Activated CD8-positive, alpha-beta memory T cell treated with anti-CD3 and anti-CD28 coated beads, Interleukin-2, amount 10 ng/mL, durations not matched to agents 7 days and 5 days (primary cell): Measurements from ENCODE around the gene ZNF419. TPM values are rescaled to one million over a fixed set of nuclear protein-coding genes. Genes with fewer than 3 reads are reported as not detected.
A peak's percentile ranks its signal among the peaks of the same experiment; 100 is the strongest.
"Not testable (repeated sequence)": the region's sequence is repeated elsewhere in the genome, so short reads cannot be mapped to it uniquely, and the experiment has no call there.

Source experiments
- ATAC-seq: fragments of 150-1000 bp; cut with Tn5 transposase; one replicate; pipeline ENCODE4 v1.10.0; 2021; ENCODE audit warnings: moderate library complexity
- CTCF ChIA-PET: fragments of 350-600 bp; sonication (Branson Sonifier 250); formaldehyde crosslinking; loops from one replicate; lab custom pipeline; 2021; ENCODE audit warnings: antibody characterized with exemption; lab: Charles Lee
- DNase-seq: peaks from one replicate; pipeline ENCODE4 v3.0.0-alpha.2; 2020
- H3K27ac Mint-ChIP-seq: one replicate; pipeline ENCODE4 v1.8.0; 2021; ENCODE audit warnings: mild to moderate bottlenecking, mixed read lengths
- H3K27me3 Mint-ChIP-seq: one replicate; pipeline ENCODE4 v1.8.0; 2021; ENCODE audit warnings: mixed read lengths
- H3K36me3 Mint-ChIP-seq: one replicate; pipeline ENCODE4 v1.8.0; 2021; ENCODE audit warnings: mild to moderate bottlenecking, mixed read lengths
- H3K4me1 Mint-ChIP-seq: one replicate; pipeline ENCODE4 v1.8.0; 2021; ENCODE audit warnings: mixed read lengths
- H3K4me3 Mint-ChIP-seq: one replicate; pipeline ENCODE4 v1.8.0; 2021; ENCODE audit warnings: mild to moderate bottlenecking, moderate library complexity, mixed read lengths
- H3K9me3 Mint-ChIP-seq: one replicate; pipeline ENCODE4 v1.8.0; 2022; ENCODE audit warnings: low read depth, mixed read lengths
- total RNA-seq, 2 experiments: library from RNA; stranded (reverse); gene quantifications; one replicate each; pipeline ENCODE4 v1.2.3, GENCODE V29; 2021

Gene ZNF419
- total RNA-seq: 10 to 100 TPM; 10.1 to 10.5 TPM

- DNase-seq: peak; percentile 94
- peak within 1 kb of the TSS; percentile 64 for H3K27ac Mint-ChIP-seq
- H3K4me3 Mint-ChIP-seq: peak within 1 kb of the TSS; percentile 62
- CTCF ChIA-PET: interaction anchor here (1.0 to 1.2 kb wide), 3 partner anchors 9 to 10 kb away, joined by 3 to 5 read pairs (median 5); partner anchors contain the start of gene ZNF772
- H3K4me1 Mint-ChIP-seq: peaks cover 12% of the 10 kb centered on the region
- peak; percentile 97 for ATAC-seq
- peaks cover 48% of the 10 kb centered on the region for H3K36me3 Mint-ChIP-seq
- H3K27me3 Mint-ChIP-seq: not testable (repeated sequence)
- H3K9me3 Mint-ChIP-seq: peaks cover 17% of the 10 kb centered on the region
Measured at GRCh38 chr19:57487477-57488298, at the start of gene ZNF419. ZNF419 (plus strand) TSS chr19:57487750; CDS start chr19:57487951, 201 bp downstream.

GRCh38 chr19:57437931-57438330 lies 49.6 kb upstream of the ZNF419 start:
- peaks cover 28% of the 10 kb centered on the region for H3K4me1 Mint-ChIP-seq
- H3K27ac Mint-ChIP-seq: no peak overlapping the region
- DNase-seq (no peak), ATAC-seq (no peak)
- H3K4me3 Mint-ChIP-seq: no peak overlapping the region
- CTCF ChIA-PET: no interaction called here
- H3K9me3 Mint-ChIP-seq: peaks cover 30% of the 10 kb centered on the region
- peaks cover 62% of the 10 kb centered on the region for H3K36me3 Mint-ChIP-seq
- no peaks in the 10 kb centered on the region for H3K27me3 Mint-ChIP-seq

GRCh38 chr19:57438925-57439324 lies 48.6 kb upstream of the ZNF419 start:
- H3K27me3 Mint-ChIP-seq: no peaks in the 10 kb centered on the region
- peaks cover 32% of the 10 kb centered on the region for H3K9me3 Mint-ChIP-seq
- no peak overlapping the region for H3K4me3 Mint-ChIP-seq
- DNase-seq: no peak
- ATAC-seq: no peak
- peaks cover 27% of the 10 kb centered on the region for H3K4me1 Mint-ChIP-seq
- H3K27ac Mint-ChIP-seq: no peak overlapping the region
- CTCF ChIA-PET: no interaction called here
- H3K36me3 Mint-ChIP-seq: peaks cover 67% of the 10 kb centered on the region

- peaks cover 44% of the 10 kb centered on the region for H3K9me3 Mint-ChIP-seq
- peaks cover 81% of the 10 kb centered on the region for H3K36me3 Mint-ChIP-seq
- ATAC-seq (no peak), DNase-seq (no peak)
- no peak overlapping the region for H3K27ac Mint-ChIP-seq
- H3K4me1 Mint-ChIP-seq: peaks cover 3% of the 10 kb centered on the region
- CTCF ChIA-PET: no interaction called here
- H3K27me3 Mint-ChIP-seq: no peaks in the 10 kb centered on the region
- no peak overlapping the region for H3K4me3 Mint-ChIP-seq
Measured at GRCh38 chr19:57441979-57442752, 45.4 kb upstream of the ZNF419 start.

GRCh38 chr19:57443121-57443696 lies 44.3 kb upstream of the ZNF419 start:
- Mint-ChIP-seq H3K27ac (no peak overlapping the region), H3K9me3 (peaks cover 44% of the 10 kb centered on the region), H3K36me3 (peaks cover 78% of the 10 kb centered on the region), H3K27me3 (no peaks in the 10 kb centered on the region), H3K4me1 (peaks cover 3% of the 10 kb centered on the region), H3K4me3 (no peak overlapping the region)
- DNase-seq: no peak
- CTCF ChIA-PET: no interaction called here
- ATAC-seq: no peak

GRCh38 chr19:57452307-57452706 lies 35.2 kb upstream of the ZNF419 start:
- Mint-ChIP-seq H3K4me1 (no peaks in the 10 kb centered on the region), H3K4me3 (no peak overlapping the region), H3K27me3 (no peaks in the 10 kb centered on the region), H3K36me3 (peaks cover 36% of the 10 kb centered on the region), H3K27ac (no peak overlapping the region), H3K9me3 (peaks cover 26% of the 10 kb centered on the region)
- DNase-seq (no peak), ATAC-seq (no peak)
- CTCF ChIA-PET: no interaction called here

GRCh38 chr19:57465680-57466381 lies 21.7 kb upstream of the ZNF419 start:
- Mint-ChIP-seq H3K4me3 (no peak overlapping the region), H3K27ac (no peak overlapping the region), H3K27me3 (no peaks in the 10 kb centered on the region), H3K4me1 (no peaks in the 10 kb centered on the region), H3K36me3 (peaks cover 16% of the 10 kb centered on the region), H3K9me3 (peaks cover 34% of the 10 kb centered on the region)
- ATAC-seq: peak; percentile 69
- CTCF ChIA-PET: interaction anchor here (0.6 to 1.2 kb wide), 3 partner anchors 30 to 91 kb away, joined by 3 to 5 read pairs (median 3); partner anchors contain the start of gene ZNF749
- DNase-seq: peak; percentile 54

- peaks cover 32% of the 10 kb centered on the region for H3K9me3 Mint-ChIP-seq
- H3K27ac Mint-ChIP-seq: no peak overlapping the region
- H3K36me3 Mint-ChIP-seq: peaks cover 23% of the 10 kb centered on the region
- ATAC-seq (no peak), DNase-seq (no peak)
- H3K4me3 Mint-ChIP-seq: no peak overlapping the region
- no peaks in the 10 kb centered on the region for H3K4me1 Mint-ChIP-seq
- CTCF ChIA-PET: interaction anchor here (1.2 kb wide), 1 partner anchor 84 kb away, joined by 3 read pairs; no protein-coding TSS in a partner anchor
- H3K27me3 Mint-ChIP-seq: no peaks in the 10 kb centered on the region
Measured at GRCh38 chr19:57466489-57466888, 21.1 kb upstream of the ZNF419 start.

GRCh38 chr19:57473646-57474045 lies 13.9 kb upstream of the ZNF419 start:
- Mint-ChIP-seq H3K27ac (no peak overlapping the region), H3K36me3 (peaks cover 70% of the 10 kb centered on the region), H3K4me1 (peaks cover 19% of the 10 kb centered on the region), H3K4me3 (no peak overlapping the region), H3K9me3 (peaks cover 56% of the 10 kb centered on the region), H3K27me3 (no peaks in the 10 kb centered on the region)
- ATAC-seq (no peak), DNase-seq (no peak)
- CTCF ChIA-PET: no interaction called here

GRCh38 chr19:57477191-57478008 lies 10.2 kb upstream of the ZNF419 start, which contains the start of gene ZNF772:
ZNF772 (minus strand) TSS chr19:57477566; CDS start chr19:57477309, 257 bp downstream.
- peak within 1 kb of the TSS; percentile 92 for H3K27ac Mint-ChIP-seq
- DNase-seq (peak; percentile 95), ATAC-seq (peak; percentile 100)
- H3K36me3 Mint-ChIP-seq: peaks cover 53% of the 10 kb centered on the region
- peaks cover 43% of the 10 kb centered on the region for H3K9me3 Mint-ChIP-seq
- peak within 1 kb of the TSS; percentile 89 for H3K4me3 Mint-ChIP-seq
- CTCF ChIA-PET: interaction anchor here (1.0 to 1.5 kb wide), 5 partner anchors 9 to 342 kb away, joined by 3 to 5 read pairs (median 3); partner anchors contain the start of gene ZNF419
- H3K27me3 Mint-ChIP-seq: peaks cover 5% of the 10 kb centered on the region
- peaks cover 19% of the 10 kb centered on the region for H3K4me1 Mint-ChIP-seq

- DNase-seq, H3K27me3 Mint-ChIP-seq, H3K27ac Mint-ChIP-seq, ATAC-seq, CTCF ChIA-PET: not testable (repeated sequence)
- Mint-ChIP-seq H3K36me3 (peaks cover 54% of the 10 kb centered on the region), H3K4me1 (peaks cover 12% of the 10 kb centered on the region), H3K9me3 (peaks cover 17% of the 10 kb centered on the region), H3K4me3 (peak overlapping the region; percentile 62)
Measured at GRCh38 chr19:57488299-57488644, 722 bp downstream of the ZNF419 start.

GRCh38 chr19:57499332-57499679 lies 11.8 kb downstream of the ZNF419 start:
- CTCF ChIA-PET, ATAC-seq, DNase-seq, H3K27me3 Mint-ChIP-seq: not testable (repeated sequence)
- H3K36me3 Mint-ChIP-seq: peaks cover 58% of the 10 kb centered on the region
- H3K4me3 Mint-ChIP-seq: peak overlapping the region; percentile 77
- peaks cover 37% of the 10 kb centered on the region for H3K9me3 Mint-ChIP-seq
- peaks cover 17% of the 10 kb centered on the region for H3K4me1 Mint-ChIP-seq
- H3K27ac Mint-ChIP-seq: peak overlapping the region; percentile 92
